ENCODE measurements around the gene KCNQ1.
A peak's percentile ranks its signal among the peaks of the same experiment; 100 is the strongest.

The KCNQ1 gene, protein sequence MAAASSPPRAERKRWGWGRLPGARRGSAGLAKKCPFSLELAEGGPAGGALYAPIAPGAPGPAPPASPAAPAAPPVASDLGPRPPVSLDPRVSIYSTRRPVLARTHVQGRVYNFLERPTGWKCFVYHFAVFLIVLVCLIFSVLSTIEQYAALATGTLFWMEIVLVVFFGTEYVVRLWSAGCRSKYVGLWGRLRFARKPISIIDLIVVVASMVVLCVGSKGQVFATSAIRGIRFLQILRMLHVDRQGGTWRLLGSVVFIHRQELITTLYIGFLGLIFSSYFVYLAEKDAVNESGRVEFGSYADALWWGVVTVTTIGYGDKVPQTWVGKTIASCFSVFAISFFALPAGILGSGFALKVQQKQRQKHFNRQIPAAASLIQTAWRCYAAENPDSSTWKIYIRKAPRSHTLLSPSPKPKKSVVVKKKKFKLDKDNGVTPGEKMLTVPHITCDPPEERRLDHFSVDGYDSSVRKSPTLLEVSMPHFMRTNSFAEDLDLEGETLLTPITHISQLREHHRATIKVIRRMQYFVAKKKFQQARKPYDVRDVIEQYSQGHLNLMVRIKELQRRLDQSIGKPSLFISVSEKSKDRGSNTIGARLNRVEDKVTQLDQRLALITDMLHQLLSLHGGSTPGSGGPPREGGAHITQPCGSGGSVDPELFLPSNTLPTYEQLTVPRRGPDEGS

DNA sequence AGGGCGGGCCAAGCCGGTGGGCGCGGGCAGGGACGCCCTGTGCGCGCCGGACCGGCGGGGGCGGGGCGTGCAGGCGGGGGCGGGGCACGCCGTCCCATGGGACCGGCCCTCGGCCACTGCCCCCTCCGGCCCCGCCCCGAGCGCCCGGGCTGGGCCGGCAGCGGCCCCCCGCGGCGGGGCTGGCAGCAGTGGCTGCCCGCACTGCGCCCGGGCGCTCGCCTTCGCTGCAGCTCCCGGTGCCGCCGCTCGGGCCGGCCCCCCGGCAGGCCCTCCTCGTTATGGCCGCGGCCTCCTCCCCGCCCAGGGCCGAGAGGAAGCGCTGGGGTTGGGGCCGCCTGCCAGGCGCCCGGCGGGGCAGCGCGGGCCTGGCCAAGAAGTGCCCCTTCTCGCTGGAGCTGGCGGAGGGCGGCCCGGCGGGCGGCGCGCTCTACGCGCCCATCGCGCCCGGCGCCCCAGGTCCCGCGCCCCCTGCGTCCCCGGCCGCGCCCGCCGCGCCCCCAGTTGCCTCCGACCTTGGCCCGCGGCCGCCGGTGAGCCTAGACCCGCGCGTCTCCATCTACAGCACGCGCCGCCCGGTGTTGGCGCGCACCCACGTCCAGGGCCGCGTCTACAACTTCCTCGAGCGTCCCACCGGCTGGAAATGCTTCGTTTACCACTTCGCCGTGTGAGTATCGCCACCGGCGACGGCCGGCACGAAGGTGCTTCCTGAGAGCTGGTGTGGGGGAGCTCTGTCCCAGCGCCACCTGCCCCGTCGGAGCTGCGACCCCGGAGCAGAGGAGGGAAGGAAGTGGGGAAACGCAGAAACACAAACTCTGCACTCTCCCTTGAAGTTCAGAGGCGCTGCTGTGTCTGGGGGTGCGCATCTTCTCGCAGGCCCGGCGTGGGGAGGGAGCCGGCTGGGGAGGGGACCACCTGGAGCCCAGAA lies at the start of gene KCNQ1:
TSS of gene KCNQ1 (plus strand) at position 188 of the 925 bp plus-strand sequence. CDS start at position 279, 91 bp downstream.
- H3K36me3 ChIP-seq (ENCODE audit: control insufficient read depth, insufficient read depth, low read length), result no peaks in the 10 kb centered on the region
- H3K4me3 ChIP-seq (replicated peaks; ENCODE audit: low read depth, low read length), result no peak within 1 kb of the TSS
- peak; percentile 39 for DNase-seq (ENCODE audit: extremely low read depth, insufficient read length)
- TF ChIP-seq, protein P1, sequence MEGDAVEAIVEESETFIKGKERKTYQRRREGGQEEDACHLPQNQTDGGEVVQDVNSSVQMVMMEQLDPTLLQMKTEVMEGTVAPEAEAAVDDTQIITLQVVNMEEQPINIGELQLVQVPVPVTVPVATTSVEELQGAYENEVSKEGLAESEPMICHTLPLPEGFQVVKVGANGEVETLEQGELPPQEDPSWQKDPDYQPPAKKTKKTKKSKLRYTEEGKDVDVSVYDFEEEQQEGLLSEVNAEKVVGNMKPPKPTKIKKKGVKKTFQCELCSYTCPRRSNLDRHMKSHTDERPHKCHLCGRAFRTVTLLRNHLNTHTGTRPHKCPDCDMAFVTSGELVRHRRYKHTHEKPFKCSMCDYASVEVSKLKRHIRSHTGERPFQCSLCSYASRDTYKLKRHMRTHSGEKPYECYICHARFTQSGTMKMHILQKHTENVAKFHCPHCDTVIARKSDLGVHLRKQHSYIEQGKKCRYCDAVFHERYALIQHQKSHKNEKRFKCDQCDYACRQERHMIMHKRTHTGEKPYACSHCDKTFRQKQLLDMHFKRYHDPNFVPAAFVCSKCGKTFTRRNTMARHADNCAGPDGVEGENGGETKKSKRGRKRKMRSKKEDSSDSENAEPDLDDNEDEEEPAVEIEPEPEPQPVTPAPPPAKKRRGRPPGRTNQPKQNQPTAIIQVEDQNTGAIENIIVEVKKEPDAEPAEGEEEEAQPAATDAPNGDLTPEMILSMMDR (IDR thresholded peaks at IDR 0.05; ENCODE audit: insufficient read depth, low read length, poor library complexity, severe bottlenecking), result no peak
- H3K27me3 ChIP-seq (replicated peaks; ENCODE audit: control insufficient read depth, insufficient read depth, low read length), result peaks cover 2% of the 10 kb centered on the region

DNA sequence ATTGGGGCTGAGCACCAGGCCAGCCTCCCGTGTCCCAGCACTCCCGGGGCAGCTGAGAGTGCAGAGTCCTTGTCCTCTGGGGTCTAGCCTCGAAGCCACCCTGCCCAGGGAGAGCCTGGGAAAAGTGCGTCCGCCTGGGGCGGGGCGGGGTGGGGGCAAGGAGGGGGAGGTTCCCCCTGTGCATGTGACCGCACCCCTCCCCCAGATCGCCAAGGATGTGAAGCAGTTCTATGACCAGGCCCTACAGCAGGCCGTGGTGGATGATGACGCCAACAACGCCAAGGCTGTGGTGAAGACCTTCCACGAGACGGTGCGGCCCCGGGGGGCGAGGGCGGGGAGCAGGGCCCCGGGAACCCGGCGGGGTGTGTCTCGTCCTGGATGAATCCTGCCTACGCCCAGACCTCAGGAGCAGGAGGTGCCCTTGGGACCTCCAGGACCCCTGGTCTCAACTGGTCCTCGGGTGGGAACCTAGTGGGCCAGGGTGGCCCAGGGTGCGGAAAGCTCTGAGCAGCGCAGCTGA lies 49.5 kb upstream of the KCNQ1 start:
- TF ChIP-seq, protein P1 (IDR thresholded peaks at IDR 0.05; ENCODE audit: insufficient read depth, low read length, poor library complexity, severe bottlenecking), result no peak
- H3K27me3 ChIP-seq (replicated peaks; ENCODE audit: control insufficient read depth, insufficient read depth, low read length), result no peaks in the 10 kb centered on the region
- DNase-seq (ENCODE audit: extremely low read depth, insufficient read length), result no peak
- H3K36me3 ChIP-seq (ENCODE audit: control insufficient read depth, insufficient read depth, low read length), result peaks cover 33% of the 10 kb centered on the region
- no peak overlapping the region for H3K4me3 ChIP-seq (replicated peaks; ENCODE audit: low read depth, low read length)

DNA sequence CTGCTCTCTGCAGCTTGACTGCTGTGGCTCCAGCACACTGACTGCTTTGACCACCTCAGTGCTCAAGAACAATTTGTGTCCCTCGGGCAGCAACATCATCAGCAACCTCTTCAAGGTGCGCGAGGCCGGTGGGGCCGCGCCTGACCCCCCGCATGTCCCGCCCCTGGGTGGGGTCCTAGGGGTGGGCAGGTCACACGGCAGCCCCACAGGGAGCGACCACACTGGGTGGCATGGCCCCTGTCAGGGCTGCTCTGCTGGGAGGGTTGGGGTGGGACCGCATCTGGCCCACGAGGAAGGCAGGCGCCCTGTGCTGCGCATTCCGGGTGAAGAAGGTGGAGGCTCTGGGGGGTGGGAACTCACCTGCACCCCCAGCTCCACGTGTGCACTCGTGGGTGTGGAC lies 49.0 kb upstream of the KCNQ1 start:
- H3K4me3 ChIP-seq (replicated peaks; ENCODE audit: low read depth, low read length), result no peak overlapping the region
- DNase-seq (ENCODE audit: extremely low read depth, insufficient read length), result no peak
- H3K36me3 ChIP-seq (ENCODE audit: control insufficient read depth, insufficient read depth, low read length), result peaks cover 30% of the 10 kb centered on the region
- TF ChIP-seq, protein P1 (IDR thresholded peaks at IDR 0.05; ENCODE audit: insufficient read depth, low read length, poor library complexity, severe bottlenecking), result no peak
- no peaks in the 10 kb centered on the region for H3K27me3 ChIP-seq (replicated peaks; ENCODE audit: control insufficient read depth, insufficient read depth, low read length)

DNA sequence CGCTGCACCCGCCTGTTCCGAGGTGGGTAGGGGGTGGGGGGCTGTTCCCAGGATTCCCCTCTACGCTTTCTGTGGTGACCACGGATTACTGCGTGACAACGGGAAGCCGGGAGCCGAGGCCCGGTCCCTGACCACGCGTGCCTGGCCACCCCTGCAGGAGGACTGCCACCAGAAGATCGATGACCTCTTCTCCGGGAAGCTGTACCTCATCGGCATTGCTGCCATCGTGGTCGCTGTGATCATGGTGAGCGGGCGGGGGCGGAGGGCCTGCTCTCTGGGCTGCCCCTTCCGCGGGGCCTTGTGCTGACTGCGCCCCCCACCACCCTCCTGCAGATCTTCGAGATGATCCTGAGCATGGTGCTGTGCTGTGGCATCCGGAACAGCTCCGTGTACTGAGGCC lies 48.3 kb upstream of the KCNQ1 start:
- TF ChIP-seq, protein P1 (IDR thresholded peaks at IDR 0.05; ENCODE audit: insufficient read depth, low read length, poor library complexity, severe bottlenecking), result no peak
- peaks cover 26% of the 10 kb centered on the region for H3K36me3 ChIP-seq (ENCODE audit: control insufficient read depth, insufficient read depth, low read length)

DNA sequence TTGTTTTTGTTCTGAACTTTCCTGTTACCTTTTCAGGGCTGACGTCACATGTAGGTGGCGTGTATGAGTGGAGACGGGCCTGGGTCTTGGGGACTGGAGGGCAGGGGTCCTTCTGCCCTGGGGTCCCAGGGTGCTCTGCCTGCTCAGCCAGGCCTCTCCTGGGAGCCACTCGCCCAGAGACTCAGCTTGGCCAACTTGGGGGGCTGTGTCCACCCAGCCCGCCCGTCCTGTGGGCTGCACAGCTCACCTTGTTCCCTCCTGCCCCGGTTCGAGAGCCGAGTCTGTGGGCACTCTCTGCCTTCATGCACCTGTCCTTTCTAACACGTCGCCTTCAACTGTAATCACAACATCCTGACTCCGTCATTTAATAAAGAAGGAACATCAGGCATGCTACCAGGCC lies 47.8 kb upstream of the KCNQ1 start:
- H3K36me3 ChIP-seq (ENCODE audit: control insufficient read depth, insufficient read depth, low read length), result peaks cover 23% of the 10 kb centered on the region
- no peaks in the 10 kb centered on the region for H3K27me3 ChIP-seq (replicated peaks; ENCODE audit: control insufficient read depth, insufficient read depth, low read length)
- TF ChIP-seq, protein P1 (IDR thresholded peaks at IDR 0.05; ENCODE audit: insufficient read depth, low read length, poor library complexity, severe bottlenecking), result no peak
- no peak for DNase-seq (ENCODE audit: extremely low read depth, insufficient read length)
- no peak overlapping the region for H3K4me3 ChIP-seq (replicated peaks; ENCODE audit: low read depth, low read length)

More for the DNA sequence above, 48.3 kb upstream of the KCNQ1 start:
- Histone ChIP-seq H3K4me3 (replicated peaks; ENCODE audit: low read depth, low read length) (no peak overlapping the region), H3K27me3 (replicated peaks; ENCODE audit: control insufficient read depth, insufficient read depth, low read length) (no peaks in the 10 kb centered on the region)
- DNase-seq (ENCODE audit: extremely low read depth, insufficient read length), result no peak

Data from GM06990 (cell line).